GM12801 (cell line): ENCODE data around the gene OR1I1.

Source experiments
- TF ChIP-seq, protein P1 (sequence below): IDR thresholded peaks from one replicate; pipeline ENCODE4 v1.5.1; 2011; ENCODE audit warnings: control low read depth; ENCODE audit not compliant: insufficient read length; ENCODE audit errors: extremely low read depth

Gene OR1I1

DNA sequence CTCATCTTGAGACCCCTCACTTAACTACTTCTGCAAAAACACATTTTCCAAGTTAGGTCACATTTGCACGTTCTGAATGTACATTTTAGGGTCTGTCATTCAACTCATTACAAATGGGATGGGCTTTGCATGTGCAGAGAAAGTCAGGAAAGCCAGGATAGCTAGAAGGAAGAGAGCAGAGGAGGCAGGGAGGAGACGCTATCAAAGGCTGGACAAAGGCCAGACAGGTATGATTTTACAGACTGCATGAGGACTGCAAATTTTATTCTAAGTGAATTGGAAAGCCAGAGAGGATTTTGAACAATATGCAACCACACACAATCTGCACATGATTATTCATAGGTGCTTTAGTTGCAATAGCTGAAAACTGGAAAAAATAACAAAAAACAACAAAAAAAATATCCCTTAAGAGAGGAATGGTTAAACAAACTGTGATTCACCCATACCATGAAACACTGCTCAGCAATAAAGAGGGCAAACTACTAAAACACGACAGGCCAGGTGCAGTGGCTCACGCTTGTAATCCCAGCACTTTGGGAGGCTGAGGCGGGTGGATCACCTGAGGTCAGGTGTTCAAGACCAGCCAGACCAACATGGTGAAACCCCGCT is 46.3 kb downstream of the OR1I1 start:
- TF ChIP-seq, protein P1, sequence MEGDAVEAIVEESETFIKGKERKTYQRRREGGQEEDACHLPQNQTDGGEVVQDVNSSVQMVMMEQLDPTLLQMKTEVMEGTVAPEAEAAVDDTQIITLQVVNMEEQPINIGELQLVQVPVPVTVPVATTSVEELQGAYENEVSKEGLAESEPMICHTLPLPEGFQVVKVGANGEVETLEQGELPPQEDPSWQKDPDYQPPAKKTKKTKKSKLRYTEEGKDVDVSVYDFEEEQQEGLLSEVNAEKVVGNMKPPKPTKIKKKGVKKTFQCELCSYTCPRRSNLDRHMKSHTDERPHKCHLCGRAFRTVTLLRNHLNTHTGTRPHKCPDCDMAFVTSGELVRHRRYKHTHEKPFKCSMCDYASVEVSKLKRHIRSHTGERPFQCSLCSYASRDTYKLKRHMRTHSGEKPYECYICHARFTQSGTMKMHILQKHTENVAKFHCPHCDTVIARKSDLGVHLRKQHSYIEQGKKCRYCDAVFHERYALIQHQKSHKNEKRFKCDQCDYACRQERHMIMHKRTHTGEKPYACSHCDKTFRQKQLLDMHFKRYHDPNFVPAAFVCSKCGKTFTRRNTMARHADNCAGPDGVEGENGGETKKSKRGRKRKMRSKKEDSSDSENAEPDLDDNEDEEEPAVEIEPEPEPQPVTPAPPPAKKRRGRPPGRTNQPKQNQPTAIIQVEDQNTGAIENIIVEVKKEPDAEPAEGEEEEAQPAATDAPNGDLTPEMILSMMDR = no peak

DNA sequence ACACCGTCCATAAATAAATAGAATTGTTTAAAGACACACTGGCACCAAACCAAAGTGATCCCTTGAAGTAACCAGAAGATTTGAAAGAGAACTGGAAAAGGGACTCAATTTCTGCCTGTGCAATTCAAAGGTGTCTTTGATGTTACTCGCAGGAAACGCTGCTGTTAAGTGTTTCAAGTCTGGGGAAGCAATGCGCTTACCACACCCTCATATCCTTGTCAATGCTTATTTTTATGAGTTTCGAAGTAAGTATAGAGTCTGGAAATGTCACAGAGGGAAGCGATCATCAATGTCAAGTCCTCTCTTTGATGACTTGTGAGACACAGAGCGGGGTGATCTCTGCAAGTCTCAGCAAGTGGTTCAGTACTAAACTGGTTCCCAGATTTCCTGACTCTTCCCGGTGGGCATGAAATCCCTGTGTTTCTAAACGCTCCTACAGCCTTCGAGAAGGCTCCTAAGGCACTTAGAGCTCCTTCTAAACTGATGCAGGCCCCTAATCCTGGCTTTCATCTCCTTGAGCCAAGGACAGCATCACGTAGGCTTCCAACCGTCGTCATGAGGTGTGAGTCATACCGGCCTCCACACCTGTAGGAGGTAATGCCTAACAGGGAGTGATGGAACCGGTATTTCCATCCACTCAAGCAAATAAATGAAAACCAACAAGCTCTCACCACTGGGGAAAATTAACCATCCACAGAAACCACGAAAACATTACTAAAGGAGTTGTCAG is 48.0 kb downstream of the OR1I1 start:
- TF ChIP-seq, protein P1 = no peak

DNA sequence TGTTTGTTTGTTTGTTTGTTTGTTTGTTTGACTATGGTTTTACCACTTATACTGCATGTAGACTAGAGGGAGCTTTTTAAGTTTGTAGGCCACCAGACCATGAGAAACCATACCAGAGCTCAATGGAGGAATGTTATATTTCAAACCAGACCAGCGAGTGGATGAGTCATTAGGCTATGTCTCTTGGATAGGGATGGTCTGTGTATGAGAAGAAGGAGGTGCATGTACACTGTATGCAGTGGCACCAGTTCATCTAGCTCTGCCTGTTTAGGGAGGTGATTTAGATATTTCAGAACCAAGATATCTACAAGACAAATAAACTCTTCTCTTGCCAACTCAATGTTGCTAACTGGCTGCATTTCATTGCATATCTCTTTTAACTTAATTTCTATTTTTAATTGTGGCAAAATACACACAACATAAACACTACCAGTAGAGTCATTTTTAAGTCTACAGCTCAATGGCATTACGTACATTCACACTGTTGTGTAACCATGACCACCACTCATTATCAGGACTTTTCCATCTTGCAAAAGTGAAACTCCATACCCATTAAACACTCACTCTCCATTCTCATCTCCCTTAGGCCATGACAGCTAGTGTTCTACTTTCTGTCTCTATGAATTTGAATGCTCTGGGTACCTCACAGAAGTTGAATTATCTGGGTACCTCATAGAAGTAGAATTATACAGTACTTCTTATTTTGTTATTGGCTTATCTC is 54.4 kb downstream of the OR1I1 start:
- TF ChIP-seq, protein P1 = no peak

DNA sequence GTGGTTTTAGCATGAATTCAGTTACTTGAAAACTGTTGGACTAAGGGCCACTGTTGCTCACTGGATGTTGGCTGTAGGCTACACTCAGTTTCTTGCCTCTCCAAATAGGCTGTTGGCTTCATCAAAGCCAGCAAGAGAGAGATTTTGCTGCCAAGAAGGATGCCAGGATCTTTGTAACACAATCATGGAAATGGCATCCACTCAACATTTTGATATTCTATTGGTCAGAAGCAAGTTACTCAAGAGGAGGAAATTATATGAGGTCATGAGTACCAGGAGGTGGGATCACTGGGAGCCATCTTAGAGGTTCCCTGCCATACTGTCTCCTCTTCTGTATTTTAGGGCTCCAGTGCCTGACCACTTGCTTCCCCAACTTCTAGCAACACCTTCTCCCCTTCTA is 55.8 kb downstream of the OR1I1 start:
- TF ChIP-seq, protein P1 = no peak

DNA sequence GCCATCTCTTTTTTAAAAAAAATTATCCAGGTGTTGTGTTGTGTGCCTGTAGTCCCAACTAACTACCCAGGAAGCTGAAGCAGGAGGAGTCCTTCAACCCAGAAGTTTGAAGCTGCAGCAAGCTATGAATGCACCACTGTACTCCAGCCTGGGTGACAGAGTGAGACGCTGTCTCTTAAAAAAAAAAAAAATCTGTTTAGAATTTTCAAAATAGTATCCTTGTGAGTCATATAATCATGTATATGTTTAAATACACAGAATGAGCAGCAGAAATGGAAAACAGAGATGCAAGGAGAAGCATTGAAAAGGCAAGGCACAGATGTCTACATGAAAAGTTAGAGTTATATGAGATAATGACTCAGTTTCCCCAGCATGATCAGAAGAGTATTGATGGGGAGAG is 56.4 kb downstream of the OR1I1 start:
- TF ChIP-seq, protein P1 = no peak

DNA sequence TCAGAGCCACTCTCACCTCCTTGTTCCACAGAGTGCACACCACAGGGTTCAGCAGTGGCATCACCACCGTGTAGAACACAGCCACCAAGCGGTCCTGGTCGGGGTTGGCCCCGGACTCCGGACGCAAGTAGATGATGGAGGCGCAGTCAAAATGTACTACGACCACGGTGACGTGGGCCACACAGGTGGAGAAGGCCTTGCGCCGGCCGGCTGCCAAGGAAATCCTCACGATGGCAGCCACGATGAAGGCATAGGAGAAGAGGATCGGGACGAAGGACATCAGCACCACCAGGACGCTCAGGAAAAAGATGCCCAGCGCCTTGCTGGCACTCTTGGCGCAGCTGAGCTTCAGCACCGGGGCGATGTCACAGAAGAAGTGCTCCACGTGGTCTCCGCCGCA is 59.1 kb downstream of the OR1I1 start:
- TF ChIP-seq, protein P1 = no peak

DNA sequence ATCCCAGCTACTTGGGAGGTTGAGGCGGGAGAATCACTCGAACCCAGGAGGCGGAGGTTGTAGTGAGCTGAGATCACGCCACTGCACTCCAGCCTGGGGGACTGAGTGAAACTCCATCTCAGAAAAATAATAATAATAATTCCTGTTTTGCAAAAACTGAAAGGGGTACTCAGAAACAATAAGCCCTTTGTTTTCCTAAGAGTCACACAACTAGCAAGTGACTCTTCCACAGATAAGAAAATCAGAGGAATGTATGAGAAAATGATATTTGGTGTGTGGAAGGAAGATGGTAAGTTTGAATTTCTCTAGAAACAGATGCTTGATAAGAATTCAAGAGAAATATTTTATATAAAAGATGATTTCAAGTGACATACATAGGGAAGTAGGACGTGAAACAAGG is 60.3 kb downstream of the OR1I1 start:
- TF ChIP-seq, protein P1 = no peak
